ENCODE results near the gene MAT2B. TPM values are rescaled to one million over a fixed set of nuclear protein-coding genes. Genes with fewer than 3 reads are reported as not detected.
A peak's percentile ranks its signal among the peaks of the same experiment; 100 is the strongest.

The MAT2B gene
- total and polyA plus RNA-seq, 5 experiments from 2014 or later, result 145 to 287 (median 260) TPM

DNA sequence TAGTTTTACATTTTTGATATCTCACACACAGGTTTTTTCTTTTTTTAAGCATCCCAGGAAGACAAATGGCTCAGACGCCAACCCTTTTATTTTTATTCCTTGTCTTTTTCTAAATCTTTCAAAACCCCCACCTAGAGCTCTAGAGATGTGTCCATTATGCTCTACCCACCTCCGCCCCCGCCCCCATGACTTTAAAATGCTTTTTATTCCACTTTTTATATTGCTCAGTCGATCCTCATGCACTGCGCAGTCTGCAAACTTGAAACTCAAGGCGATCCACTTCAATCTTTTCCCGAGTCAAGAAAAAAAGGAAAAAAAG is 411 bp upstream of the MAT2B start:
- H3K36me3 Mint-ChIP-seq, result peaks cover 0 to 7% (median 0%) of the 10 kb centered on the region in 3 donors
- peaks cover 13 to 54% (median 44%) of the 10 kb centered on the region in 4 donors for H3K4me1 Mint-ChIP-seq
- H3K27ac Mint-ChIP-seq, result peak overlapping the region; percentile 98 to 100 (median 99)
- H3K4me3 Mint-ChIP-seq, result peak overlapping the region; percentile 90 to 98 (median 96)
- POLR2A ChIA-PET, result interaction anchor here (0.5 to 7.3 kb wide), 13 partner anchors 9 to 411 kb away, joined by 3 to 178 read pairs (median 5); partner anchors contain the start of genes CCNG1, HMMR and NUDCD2
- DNase-seq (no peak), ATAC-seq (peak; percentile 5 to 9)
- no peaks in the 10 kb centered on the region for H3K27me3 Mint-ChIP-seq
- H3K9me3 Mint-ChIP-seq, result no peaks in the 10 kb centered on the region

DNA sequence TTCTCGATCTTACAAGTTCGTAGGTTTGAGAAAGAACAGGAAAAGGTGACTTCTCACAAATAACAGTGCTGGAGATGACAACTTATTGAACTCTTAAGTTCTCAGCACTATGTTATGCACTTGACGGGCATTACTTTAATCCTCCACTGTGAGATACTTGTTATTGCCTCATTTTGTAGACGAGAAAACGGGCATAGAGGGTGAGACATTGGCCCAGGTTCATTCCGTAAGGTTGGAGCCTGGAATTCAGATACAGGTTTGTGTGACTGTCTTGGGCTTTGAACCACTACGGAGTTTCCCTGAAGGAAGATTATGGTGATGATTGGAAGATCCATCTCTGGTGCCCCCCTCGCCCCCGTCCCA is 657 bp downstream of the MAT2B start:
- Mint-ChIP-seq H3K4me3 (peak overlapping the region; percentile 90 to 98 (median 96)), H3K4me1 (peaks cover 15 to 61% (median 54%) of the 10 kb centered on the region in 4 donors), H3K36me3 (peaks cover 0 to 15% (median 0%) of the 10 kb centered on the region in 3 donors), H3K9me3 (no peaks in the 10 kb centered on the region), H3K27ac (peak overlapping the region; percentile 98 to 100 (median 99)), H3K27me3 (no peaks in the 10 kb centered on the region)
- POLR2A ChIA-PET, result interaction anchor here (0.9 to 7.3 kb wide), 11 partner anchors 11 to 160 kb away, joined by 3 to 178 read pairs (median 5); partner anchors contain the start of genes CCNG1, HMMR and NUDCD2
- DNase-seq (peak in 1 of 10 donors; percentile 9), ATAC-seq (peak; percentile 17 to 19)

DNA sequence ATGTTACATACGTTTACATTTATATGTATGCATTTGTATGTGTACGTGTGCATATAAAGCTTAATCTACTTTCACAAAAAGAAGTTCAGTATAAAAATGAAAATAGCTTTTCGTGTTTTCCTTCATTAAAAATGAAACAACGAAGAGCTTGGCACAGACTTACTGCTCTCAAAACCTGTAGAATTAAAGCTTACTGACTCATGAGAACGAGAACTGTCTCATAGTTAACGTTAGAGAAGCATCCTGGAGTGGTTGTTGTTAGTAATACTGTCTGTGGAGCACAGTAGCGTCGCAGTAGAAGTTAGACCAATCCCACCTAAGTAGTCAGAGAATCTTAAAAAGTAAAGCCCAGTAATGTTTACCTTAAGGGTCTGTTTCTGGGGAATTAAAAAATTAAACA is 1.3 kb downstream of the MAT2B start:
- Mint-ChIP-seq H3K27ac (peak overlapping the region; percentile 98 to 100 (median 99)), H3K36me3 (peaks cover 0 to 16% (median 0%) of the 10 kb centered on the region in 3 donors), H3K4me1 (peaks cover 15 to 63% (median 56%) of the 10 kb centered on the region in 4 donors), H3K27me3 (no peaks in the 10 kb centered on the region), H3K4me3 (peak overlapping the region; percentile 90 to 98 (median 96)), H3K9me3 (no peaks in the 10 kb centered on the region)
- DNase-seq (peak in 3 of 10 donors; percentile 6 to 30 (median 19)), ATAC-seq (no peak)
- POLR2A ChIA-PET, result interaction anchor here (0.9 to 7.3 kb wide), 4 partner anchors 10 to 161 kb away, joined by 3 to 178 read pairs (median 17); partner anchors contain the start of genes CCNG1, HMMR and NUDCD2

DNA sequence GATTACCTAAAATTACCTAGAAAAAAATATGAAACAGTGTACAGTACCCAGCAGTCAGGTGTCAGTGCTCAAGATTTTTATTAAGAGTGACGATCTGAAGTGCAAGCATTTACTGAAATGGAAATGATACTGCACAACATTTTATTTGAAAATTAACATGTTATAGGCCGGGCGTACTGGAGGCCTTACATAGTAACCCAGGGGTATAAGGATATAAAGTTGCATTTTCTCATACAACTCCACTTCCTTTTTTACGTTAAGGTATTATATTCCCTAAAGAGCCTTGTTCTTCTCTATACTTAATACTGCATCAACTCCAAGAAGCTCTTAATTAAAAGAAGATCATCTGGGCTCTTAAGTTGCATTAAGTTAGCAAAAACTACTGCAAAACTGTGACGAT is 3.3 kb downstream of the MAT2B start:
- peaks cover 16 to 69% (median 62%) of the 10 kb centered on the region in 4 donors for H3K4me1 Mint-ChIP-seq
- H3K9me3 Mint-ChIP-seq, result no peaks in the 10 kb centered on the region
- POLR2A ChIA-PET, result interaction anchor here (7.3 kb wide), 1 partner anchor 49 kb away, joined by 178 read pairs; the partner anchor contains the start of genes HMMR and NUDCD2
- no peaks in the 10 kb centered on the region for H3K27me3 Mint-ChIP-seq
- DNase-seq, result no peak
- peak overlapping the region; percentile 72 to 98 (median 96) for H3K4me3 Mint-ChIP-seq
- H3K36me3 Mint-ChIP-seq, result peaks cover 0 to 36% (median 12%) of the 10 kb centered on the region in 3 donors
- no peak for ATAC-seq
- peak overlapping the region; percentile 98 to 100 (median 99) for H3K27ac Mint-ChIP-seq

DNA sequence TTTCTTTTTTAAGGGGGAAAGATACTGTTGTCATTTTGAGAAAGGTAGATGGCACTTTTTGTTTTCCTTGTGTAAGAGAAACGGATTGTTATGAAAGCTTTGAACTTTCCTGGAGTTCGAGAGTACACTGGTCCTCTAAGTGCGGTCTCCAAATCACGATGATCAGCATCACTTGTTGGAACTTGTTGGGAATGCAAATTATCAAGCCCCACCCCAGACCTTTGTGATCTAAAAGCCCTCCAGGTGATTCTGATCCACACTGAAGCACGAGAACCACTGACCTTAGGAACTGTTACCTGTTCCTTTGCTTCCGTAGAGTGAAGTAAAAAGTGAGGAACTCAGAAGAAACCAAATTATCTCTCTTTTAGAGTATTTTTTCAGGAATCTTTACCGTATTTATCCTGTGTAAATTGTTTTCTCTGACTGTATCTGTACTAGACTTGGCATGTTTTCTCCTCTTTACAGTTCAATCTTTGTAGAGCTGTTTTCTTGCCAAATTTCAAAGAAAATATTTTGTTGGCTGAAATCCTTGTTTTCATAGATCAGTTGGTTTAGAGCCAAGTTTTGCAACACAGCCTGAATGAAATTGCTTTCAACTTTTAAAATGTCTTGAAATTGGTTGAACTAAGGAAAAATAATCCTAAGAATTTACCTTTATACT is 4.0 kb downstream of the MAT2B start:
- POLR2A ChIA-PET, result no interaction called here
- no peak for ATAC-seq
- H3K4me1 Mint-ChIP-seq, result peaks cover 16 to 69% (median 59%) of the 10 kb centered on the region in 4 donors
- no peaks in the 10 kb centered on the region for H3K9me3 Mint-ChIP-seq
- peak overlapping the region; percentile 72 to 98 (median 96) for H3K4me3 Mint-ChIP-seq
- DNase-seq, result peak in 1 of 10 donors; percentile 6
- H3K36me3 Mint-ChIP-seq, result peaks cover 0 to 42% (median 12%) of the 10 kb centered on the region in 3 donors
- H3K27me3 Mint-ChIP-seq, result no peaks in the 10 kb centered on the region
- peak overlapping the region; percentile 98 to 100 (median 99) for H3K27ac Mint-ChIP-seq

DNA sequence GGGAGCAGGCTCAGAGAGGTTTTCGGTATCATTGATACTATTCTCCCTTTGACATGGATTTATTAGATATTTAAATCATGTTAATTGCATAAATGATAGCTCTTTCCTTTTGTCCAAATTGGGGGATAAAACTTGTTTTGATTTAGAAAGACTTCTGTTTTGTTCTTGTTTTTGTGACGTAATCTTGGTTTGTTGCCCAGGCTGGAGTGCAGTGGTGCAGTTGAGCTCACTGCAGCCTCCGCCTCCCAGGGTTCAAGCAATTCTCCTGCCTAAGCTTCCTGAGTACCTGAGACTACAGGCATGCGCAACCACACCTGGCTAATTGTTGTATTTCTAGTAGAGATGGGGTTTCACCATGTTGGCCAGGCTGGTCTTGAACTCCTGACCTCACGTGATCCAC is 7.1 kb downstream of the MAT2B start:
- peak overlapping the region; percentile 63 to 88 (median 81) for H3K27ac Mint-ChIP-seq
- H3K4me1 Mint-ChIP-seq, result peaks cover 11 to 75% (median 60%) of the 10 kb centered on the region in 4 donors
- ATAC-seq (no peak), DNase-seq (no peak)
- POLR2A ChIA-PET, result no interaction called here
- peak overlapping the region in 7 of 10 donors; percentile 20 to 69 (median 57) for H3K4me3 Mint-ChIP-seq
- peaks cover 0 to 69% (median 18%) of the 10 kb centered on the region in 3 donors for H3K36me3 Mint-ChIP-seq
- H3K27me3 Mint-ChIP-seq, result no peaks in the 10 kb centered on the region
- H3K9me3 Mint-ChIP-seq, result no peaks in the 10 kb centered on the region

DNA sequence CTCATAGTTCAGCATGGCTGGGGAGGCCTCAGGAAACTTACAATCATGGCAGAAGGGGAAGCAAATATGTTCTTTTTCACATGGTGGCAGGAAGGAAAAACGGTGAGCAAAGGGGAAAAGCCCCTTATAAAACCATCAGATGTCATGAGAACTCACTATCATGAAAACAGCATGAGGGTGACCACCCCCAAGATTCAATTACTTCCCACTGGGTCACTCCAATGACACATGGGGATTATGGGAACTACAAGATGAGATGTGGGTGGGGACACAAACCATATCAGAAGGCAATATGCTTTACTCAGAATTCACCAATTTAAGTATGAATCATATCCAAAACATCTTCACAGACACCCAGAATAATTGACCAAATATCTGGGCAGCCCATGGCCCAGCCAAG is 19.7 kb downstream of the MAT2B start:
- Mint-ChIP-seq H3K27me3 (no peaks in the 10 kb centered on the region), H3K27ac (peak overlapping the region in 5 of 10 donors; percentile 10 to 74 (median 63)), H3K36me3 (peaks cover 0 to 23% (median 10%) of the 10 kb centered on the region in 3 donors), H3K4me1 (peaks cover 0 to 6% (median under 1%) of the 10 kb centered on the region in 4 donors), H3K4me3 (no peak overlapping the region), H3K9me3 (peaks cover 0 to 6% (median 0%) of the 10 kb centered on the region in 9 donors)
- POLR2A ChIA-PET, result no interaction called here
- DNase-seq (no peak), ATAC-seq (no peak)

DNA sequence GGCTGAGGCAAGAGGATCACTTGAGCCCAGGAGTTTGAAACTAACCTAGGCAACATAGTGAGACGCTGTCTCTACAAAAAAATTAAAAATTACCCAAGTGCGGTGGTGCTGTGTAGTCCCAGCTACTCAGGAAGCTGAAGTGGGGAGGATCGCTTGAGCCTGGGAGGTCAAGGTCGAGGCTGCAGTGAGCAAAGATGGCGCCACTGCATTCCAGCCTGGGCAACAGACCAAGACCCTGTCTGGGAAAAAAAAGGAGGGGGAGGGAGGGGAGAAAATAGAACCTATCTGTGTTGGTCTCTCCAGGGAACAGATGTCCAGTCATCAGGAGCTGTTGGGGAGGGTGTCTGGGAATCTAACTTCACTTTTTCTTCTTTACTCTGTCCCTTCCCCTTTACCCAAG is 24.3 kb downstream of the MAT2B start:
- Mint-ChIP-seq H3K4me1 (no peaks in the 10 kb centered on the region), H3K4me3 (no peak overlapping the region), H3K27ac (no peak overlapping the region), H3K9me3 (peaks cover 0 to 4% (median 0%) of the 10 kb centered on the region in 9 donors), H3K27me3 (peaks cover 0 to 4% (median 3%) of the 10 kb centered on the region in 5 donors), H3K36me3 (no peaks in the 10 kb centered on the region)
- DNase-seq (no peak), ATAC-seq (no peak)
- POLR2A ChIA-PET, result no interaction called here

DNA sequence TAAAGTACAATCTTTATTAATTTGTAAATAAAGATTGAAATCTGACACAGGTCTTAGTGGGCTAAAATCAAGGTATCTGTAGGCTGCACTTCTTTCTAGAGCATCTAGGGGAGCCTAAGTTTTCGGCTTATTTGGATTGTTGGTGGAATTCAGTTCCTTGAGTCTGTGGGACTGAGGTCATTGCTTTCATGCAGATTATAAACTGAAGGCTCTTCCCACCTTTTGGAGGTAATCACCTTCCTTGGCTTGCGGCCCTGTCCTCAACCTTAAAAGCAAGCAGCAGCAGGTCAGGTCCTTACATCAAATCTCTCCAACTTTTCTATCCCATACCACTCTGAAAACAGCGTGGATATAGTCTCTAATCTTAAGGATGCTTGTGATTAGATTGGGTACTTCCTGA is 25.9 kb downstream of the MAT2B start:
- no peak for ATAC-seq
- Mint-ChIP-seq H3K9me3 (no peaks in the 10 kb centered on the region), H3K36me3 (no peaks in the 10 kb centered on the region), H3K4me1 (peaks cover 0 to 8% (median 3%) of the 10 kb centered on the region in 4 donors), H3K4me3 (no peak overlapping the region), H3K27me3 (peaks cover 0 to 4% (median 3%) of the 10 kb centered on the region in 5 donors), H3K27ac (no peak overlapping the region)
- POLR2A ChIA-PET, result interaction anchor here (1.2 kb wide), 1 partner anchor 10 kb away, joined by 3 read pairs; no protein-coding TSS in a partner anchor
- no peak for DNase-seq

DNA sequence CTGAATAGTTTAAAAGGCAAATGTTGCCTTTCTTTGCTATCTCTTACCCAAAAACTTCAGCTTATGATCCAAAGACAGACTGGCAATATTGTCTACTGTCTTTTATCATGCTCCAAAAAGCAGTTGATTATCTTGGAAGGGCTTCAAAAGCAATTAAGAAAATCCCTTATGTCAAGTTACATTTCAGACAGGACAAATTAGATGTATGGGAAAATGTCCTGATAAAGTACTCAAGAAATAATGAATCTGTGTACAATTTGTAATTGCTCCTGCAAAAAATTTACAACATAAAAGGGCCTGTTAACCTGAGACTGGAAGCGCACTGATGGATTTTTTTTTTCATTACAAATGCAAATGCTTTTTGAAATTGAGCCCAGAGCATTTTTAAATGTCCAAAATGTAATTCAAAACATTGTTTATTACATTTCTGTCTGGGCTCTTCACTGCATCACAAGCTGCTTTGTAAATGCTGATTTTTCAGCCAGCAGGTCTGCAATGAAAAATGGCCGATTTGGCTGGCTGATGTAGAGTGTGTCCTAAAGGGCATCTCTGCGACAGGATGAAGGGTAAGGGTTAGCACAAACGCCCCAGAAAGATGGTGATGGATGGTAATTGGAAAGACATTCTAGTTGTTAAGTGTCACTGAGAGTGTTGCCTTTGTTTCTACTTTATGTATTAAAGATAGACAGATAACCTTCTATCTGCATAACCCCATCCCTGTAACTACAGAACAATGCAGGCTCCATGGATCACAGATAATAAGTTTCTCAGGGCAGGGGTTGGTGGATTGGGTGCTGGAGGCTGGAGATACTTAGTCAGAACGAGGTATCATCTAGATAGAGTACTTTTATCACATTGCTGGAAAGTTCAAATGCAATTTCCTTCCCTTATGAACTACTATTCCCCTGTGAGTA is 27.0 kb downstream of the MAT2B start:
- Mint-ChIP-seq H3K4me1 (peaks cover 0 to 8% (median 3%) of the 10 kb centered on the region in 4 donors), H3K27me3 (peaks cover 3 to 8% (median 3%) of the 10 kb centered on the region in 5 donors), H3K9me3 (no peaks in the 10 kb centered on the region), H3K27ac (no peak overlapping the region), H3K4me3 (no peak overlapping the region), H3K36me3 (peaks cover 0 to 2% (median 0%) of the 10 kb centered on the region in 3 donors)
- no peak for DNase-seq
- ATAC-seq, result no peak
- POLR2A ChIA-PET, result no interaction called here

DNA sequence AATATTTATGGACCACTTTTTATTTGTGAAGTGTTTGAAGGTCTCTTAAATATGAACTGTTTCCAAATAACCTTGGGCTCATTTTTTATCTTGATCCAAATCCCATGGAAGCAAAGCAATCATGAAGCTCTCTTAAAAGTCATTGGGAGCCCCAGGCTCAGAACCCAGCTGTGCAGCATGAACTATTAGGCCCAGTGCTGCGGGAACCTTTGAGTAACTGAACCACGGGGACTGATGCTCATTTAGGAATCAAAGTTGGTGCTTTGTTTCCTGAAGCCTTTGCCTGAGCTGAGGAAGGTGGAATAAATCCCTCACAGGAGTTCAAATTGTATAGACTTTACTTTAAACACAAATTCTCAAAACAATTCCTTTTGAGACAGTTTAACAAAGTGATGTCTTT is 27.8 kb downstream of the MAT2B start:
- Mint-ChIP-seq H3K27me3 (peaks cover 3 to 8% (median 7%) of the 10 kb centered on the region in 5 donors), H3K27ac (no peak overlapping the region), H3K36me3 (peaks cover 0 to 2% (median 0%) of the 10 kb centered on the region in 3 donors), H3K9me3 (peaks cover 0 to 2% (median 0%) of the 10 kb centered on the region in 9 donors), H3K4me1 (peaks cover 0 to 8% (median 3%) of the 10 kb centered on the region in 4 donors), H3K4me3 (no peak overlapping the region)
- DNase-seq (no peak), ATAC-seq (no peak)
- POLR2A ChIA-PET, result no interaction called here

DNA sequence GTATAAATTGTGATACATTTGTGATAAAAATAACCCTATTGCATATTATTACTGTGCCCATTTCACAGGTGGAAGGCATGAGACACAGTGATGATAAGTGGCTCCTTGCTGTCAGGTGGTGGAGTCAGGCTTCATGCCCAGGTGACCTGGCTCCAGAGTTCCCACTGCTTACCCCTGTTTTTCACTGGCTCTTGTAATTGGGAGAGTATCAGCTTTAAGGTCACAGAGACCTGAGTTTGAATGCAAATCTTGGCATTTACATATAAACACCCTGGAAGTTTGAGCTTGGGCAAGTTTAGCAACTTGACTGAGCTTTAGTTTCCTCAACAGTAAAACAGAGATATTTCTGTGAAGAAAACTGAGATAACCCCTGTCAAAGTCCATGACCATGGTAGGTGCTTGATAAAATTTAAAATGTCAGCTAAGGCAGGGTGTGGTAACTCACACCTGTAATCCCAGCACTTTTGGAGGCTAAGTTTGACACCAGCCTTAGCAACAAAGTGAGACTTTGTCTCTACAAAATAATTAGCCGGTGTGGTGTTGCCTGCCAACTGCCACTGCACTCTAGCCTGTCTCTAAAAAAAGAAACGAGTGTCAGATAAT is 29.2 kb downstream of the MAT2B start:
- POLR2A ChIA-PET, result no interaction called here

More for the DNA sequence above, 29.2 kb downstream of the MAT2B start:
- ATAC-seq (no peak), DNase-seq (no peak)
- H3K4me1 Mint-ChIP-seq, result peaks cover 0 to 8% (median 3%) of the 10 kb centered on the region in 4 donors
- peak overlapping the region in 1 of 10 donors; percentile 17 for H3K27ac Mint-ChIP-seq
- peaks cover 0 to 2% (median 0%) of the 10 kb centered on the region in 9 donors for H3K9me3 Mint-ChIP-seq
- H3K36me3 Mint-ChIP-seq, result peaks cover 0 to 2% (median 0%) of the 10 kb centered on the region in 3 donors
- H3K27me3 Mint-ChIP-seq, result peaks cover 4 to 10% (median 7%) of the 10 kb centered on the region in 5 donors
- no peak overlapping the region for H3K4me3 Mint-ChIP-seq

Data from naive thymus-derived CD8-positive, alpha-beta T cell (primary cell).